Measurements from ENCODE around the gene WWOX. TPM values are rescaled to one million over a fixed set of nuclear protein-coding genes. Genes with fewer than 3 reads are reported as not detected.

Gene WWOX
- polyA plus RNA-seq, 6 donors from 2014 or later: 9.1 to 17.0 (median 12.5) TPM

DNA sequence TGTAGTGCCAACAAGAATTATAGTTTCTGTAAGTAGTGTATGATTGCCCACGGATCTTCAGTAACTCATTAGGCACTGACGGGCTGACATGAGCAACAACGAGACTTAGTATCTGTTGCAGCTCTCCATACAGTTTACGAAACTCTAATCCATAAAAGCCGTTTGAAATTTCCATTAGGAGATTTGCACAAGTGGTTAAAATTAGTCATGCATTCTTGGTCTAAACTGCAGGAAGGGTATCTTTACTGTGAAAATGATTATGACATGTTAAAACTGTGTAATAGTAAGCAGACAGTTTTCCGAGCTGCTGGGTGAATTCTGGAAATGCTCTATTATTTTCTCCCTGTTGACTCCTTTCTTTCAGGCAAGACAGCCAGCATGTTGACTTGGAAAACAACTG, 605.0 kb downstream of the WWOX start:
- no peaks in the 10 kb centered on the region for H3K27me3 Mint-ChIP-seq
- peaks cover 0 to 14% (median 6%) of the 10 kb centered on the region in 7 donors for H3K9me3 Mint-ChIP-seq
- ATAC-seq (ENCODE audit: low read depth in 2 of 2): no peak
- peaks cover 6 to 20% (median 11%) of the 10 kb centered on the region in 3 donors for H3K4me1 Mint-ChIP-seq
- H3K36me3 Mint-ChIP-seq: peaks cover 4 to 16% of the 10 kb centered on the region in 2 donors
- no peak overlapping the region for H3K27ac Mint-ChIP-seq
- H3K4me3 Mint-ChIP-seq: no peak overlapping the region
- DNase-seq: no peak

DNA sequence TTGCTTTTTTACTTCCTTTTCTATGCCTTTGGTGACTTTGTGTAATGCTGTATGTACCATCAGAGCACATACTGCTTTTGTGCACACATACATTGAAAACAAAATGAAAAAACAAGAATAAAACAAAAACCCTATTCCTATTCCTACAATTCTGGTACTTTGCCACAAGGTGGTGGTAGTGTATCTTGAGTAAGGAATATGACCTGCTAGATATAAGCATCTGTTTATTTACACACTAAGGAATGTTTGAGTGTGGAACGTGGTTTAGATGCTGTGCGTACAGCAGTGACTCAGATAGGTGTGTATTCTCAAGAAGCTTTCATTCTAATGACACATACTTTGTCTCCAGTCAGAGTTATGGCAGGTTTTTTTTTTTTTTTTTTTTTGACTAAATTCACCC, 606.2 kb downstream of the WWOX start:
- ATAC-seq (ENCODE audit: low read depth in 2 of 2): no peak
- peaks cover 4 to 16% of the 10 kb centered on the region in 2 donors for H3K36me3 Mint-ChIP-seq

DNA sequence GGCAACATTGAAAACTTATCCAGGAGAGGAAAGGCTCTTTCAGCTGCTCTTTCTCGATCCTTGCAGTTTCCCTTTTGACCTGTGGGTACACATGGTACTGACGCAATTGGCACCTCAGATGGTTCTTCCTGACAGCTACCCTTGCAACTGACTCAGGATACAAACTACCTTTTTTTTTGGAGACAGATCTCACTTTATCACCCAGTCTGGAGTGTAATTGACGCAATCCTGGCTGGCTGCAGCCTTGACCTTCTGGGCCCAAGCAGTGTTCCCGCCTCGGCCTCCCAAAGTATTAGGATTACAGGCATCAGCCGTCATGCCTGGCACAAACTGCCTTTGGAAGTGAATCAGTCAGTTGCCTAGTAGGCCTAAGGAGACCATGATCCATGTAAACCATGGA, 607.2 kb downstream of the WWOX start:
- peaks cover 4 to 16% of the 10 kb centered on the region in 2 donors for H3K36me3 Mint-ChIP-seq
- DNase-seq (no peak), ATAC-seq (ENCODE audit: low read depth in 2 of 2) (no peak)
- H3K27me3 Mint-ChIP-seq: no peaks in the 10 kb centered on the region
- peaks cover 0 to 14% (median 6%) of the 10 kb centered on the region in 7 donors for H3K9me3 Mint-ChIP-seq
- peaks cover 6 to 20% (median 11%) of the 10 kb centered on the region in 3 donors for H3K4me1 Mint-ChIP-seq
- no peak overlapping the region for H3K4me3 Mint-ChIP-seq
- peak overlapping the region in 1 of 6 donors; percentile 57 for H3K27ac Mint-ChIP-seq

More for the DNA sequence above, 606.2 kb downstream of the WWOX start:
- Mint-ChIP-seq H3K4me1 (peaks cover 6 to 20% (median 11%) of the 10 kb centered on the region in 3 donors), H3K9me3 (peaks cover 0 to 14% (median 6%) of the 10 kb centered on the region in 7 donors), H3K27ac (no peak overlapping the region), H3K4me3 (no peak overlapping the region), H3K27me3 (no peaks in the 10 kb centered on the region)
- DNase-seq: peak; percentile 9

DNA sequence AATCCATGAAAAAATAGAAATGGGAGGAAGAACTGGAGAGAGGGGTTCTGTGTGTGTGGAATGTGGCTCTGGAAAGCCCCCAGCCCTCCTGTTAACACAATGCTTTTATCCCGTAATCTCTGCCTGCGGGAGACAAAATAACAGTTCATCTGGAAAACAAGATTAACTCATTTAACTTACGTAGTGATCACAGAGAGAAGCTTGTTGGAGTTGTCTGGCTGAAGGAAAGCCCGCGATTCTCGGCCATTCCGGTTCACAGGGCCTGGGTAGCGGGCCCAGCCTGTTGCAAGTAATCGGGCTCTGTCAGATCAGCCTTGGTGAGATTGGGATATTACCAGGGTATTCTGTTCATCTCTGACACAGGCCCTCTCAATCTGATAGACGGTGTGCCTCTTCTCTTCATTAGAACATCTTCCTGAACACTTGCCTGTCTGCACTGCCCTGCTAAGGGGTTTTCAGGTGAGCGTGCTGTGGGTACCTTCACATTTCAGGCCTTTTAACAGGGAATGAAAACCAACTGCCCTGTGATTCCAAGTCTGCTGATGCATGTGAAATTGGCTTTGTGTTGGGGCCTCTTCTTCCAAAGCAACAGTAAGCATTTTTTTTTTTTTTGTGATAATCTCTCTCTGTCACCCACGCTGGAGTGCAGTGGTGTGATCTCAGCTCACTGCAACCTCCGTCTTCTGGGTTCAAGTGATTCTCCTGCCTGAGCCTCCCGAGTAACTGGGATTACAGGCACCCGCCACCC, 609.9 kb downstream of the WWOX start:
- Mint-ChIP-seq H3K4me1 (peaks cover 6 to 17% (median 11%) of the 10 kb centered on the region in 3 donors), H3K9me3 (peaks cover 0 to 14% (median 6%) of the 10 kb centered on the region in 7 donors)
- no peak for DNase-seq

DNA sequence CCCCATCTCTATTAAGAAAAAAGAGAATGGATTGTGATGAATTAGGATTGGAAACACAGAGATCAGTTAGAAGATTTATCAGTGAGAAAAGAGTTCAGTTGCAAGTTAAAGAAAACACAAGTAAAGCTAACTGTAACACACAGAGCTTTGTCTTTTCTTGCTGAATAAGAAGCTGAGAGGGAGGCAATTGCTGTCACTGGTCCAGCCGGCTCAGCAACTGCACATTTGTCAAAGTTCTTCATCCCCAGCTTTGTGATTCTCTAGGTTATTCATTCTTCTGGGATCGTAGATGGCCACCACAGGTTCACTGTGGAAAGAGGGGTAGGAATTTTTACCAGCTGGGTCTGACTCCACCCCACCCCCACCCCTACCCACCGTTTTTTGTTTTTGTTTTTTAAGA, 615.7 kb downstream of the WWOX start:
- H3K9me3 Mint-ChIP-seq: no peaks in the 10 kb centered on the region
- no peak overlapping the region for H3K4me3 Mint-ChIP-seq
- no peaks in the 10 kb centered on the region for H3K27me3 Mint-ChIP-seq
- H3K27ac Mint-ChIP-seq: no peak overlapping the region
- peaks cover 0 to 4% (median 2%) of the 10 kb centered on the region in 3 donors for H3K4me1 Mint-ChIP-seq
- DNase-seq (no peak), ATAC-seq (ENCODE audit: low read depth in 2 of 2) (no peak)
- H3K36me3 Mint-ChIP-seq: no peaks in the 10 kb centered on the region

More for the DNA sequence above, 609.9 kb downstream of the WWOX start:
- Mint-ChIP-seq H3K36me3 (peaks cover 4 to 16% of the 10 kb centered on the region in 2 donors), H3K4me3 (no peak overlapping the region), H3K27ac (peak overlapping the region in 4 of 6 donors; percentile 15 to 76 (median 50)), H3K27me3 (no peaks in the 10 kb centered on the region)
- no peak for ATAC-seq (ENCODE audit: low read depth in 2 of 2)

DNA sequence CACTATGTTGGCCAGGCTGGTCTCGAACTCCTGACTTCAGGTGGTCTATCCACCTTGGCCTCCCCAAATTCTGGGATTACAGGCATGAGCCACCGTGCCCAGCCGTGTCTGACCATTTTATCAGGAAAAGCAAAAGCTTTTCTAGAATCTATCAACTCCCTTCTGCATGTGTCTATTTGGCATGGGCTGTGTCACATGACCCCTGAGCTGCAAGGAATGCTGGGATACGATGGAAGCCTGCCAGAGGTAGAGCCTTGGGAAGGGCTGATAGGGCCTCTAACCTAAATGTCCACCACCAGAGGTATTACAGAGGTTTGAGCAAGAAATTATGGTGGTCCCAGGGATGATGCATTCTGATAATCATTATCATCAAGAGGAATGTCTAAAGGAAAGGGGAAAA, 616.2 kb downstream of the WWOX start:
- Mint-ChIP-seq H3K27me3 (no peaks in the 10 kb centered on the region), H3K36me3 (no peaks in the 10 kb centered on the region), H3K4me3 (no peak overlapping the region), H3K27ac (peak overlapping the region in 2 of 6 donors; percentile 34 to 47), H3K9me3 (no peaks in the 10 kb centered on the region), H3K4me1 (peaks cover 0 to 4% (median 2%) of the 10 kb centered on the region in 3 donors)
- no peak for ATAC-seq (ENCODE audit: low read depth in 2 of 2)
- no peak for DNase-seq

DNA sequence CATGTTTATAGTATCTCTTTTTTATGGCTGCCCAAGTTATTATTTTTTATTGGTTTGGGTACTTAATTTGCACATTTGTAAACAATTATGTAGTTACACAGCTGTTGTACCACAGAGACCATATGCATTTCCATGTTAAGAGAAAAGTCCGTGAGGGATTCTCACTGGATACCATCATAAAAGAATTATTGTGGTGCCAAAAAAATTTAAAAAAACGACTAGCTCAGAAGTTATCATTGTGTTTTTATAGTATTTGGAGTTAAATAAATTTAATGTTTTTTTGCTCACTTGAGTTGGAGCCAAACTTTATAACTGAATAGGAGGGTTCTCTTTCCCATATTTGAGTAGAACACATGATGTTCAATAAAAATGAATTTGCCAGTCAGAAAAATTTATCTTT, 618.7 kb downstream of the WWOX start:
- no peaks in the 10 kb centered on the region for H3K27me3 Mint-ChIP-seq

DNA sequence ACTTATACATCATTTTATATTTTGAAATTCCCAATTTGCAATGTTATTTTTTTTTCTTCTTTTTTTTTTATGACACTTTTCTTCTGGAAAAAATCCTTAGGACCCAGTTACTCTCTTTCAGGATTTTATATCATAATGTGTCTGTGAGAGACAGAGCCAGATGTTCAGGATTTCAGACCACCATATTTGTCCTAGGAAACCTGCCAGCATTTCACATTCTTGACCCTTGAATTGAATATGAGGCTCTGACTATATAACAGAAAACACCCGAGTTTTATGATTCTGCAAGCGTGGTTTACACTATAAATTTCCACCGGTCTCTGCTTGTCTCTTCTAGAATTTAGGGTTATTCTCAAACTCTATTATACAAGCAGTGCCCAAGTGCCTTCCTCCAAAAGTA, 621.0 kb downstream of the WWOX start:
- H3K4me1 Mint-ChIP-seq: peaks cover 0 to 7% (median 0%) of the 10 kb centered on the region in 3 donors
- no peak overlapping the region for H3K4me3 Mint-ChIP-seq

More for the DNA sequence above, 618.7 kb downstream of the WWOX start:
- no peak overlapping the region for H3K27ac Mint-ChIP-seq
- H3K36me3 Mint-ChIP-seq: no peaks in the 10 kb centered on the region
- no peak for DNase-seq
- no peak overlapping the region for H3K4me3 Mint-ChIP-seq
- peaks cover 0 to 5% (median 2%) of the 10 kb centered on the region in 3 donors for H3K4me1 Mint-ChIP-seq
- no peak for ATAC-seq (ENCODE audit: low read depth in 2 of 2)
- H3K9me3 Mint-ChIP-seq: no peaks in the 10 kb centered on the region

DNA sequence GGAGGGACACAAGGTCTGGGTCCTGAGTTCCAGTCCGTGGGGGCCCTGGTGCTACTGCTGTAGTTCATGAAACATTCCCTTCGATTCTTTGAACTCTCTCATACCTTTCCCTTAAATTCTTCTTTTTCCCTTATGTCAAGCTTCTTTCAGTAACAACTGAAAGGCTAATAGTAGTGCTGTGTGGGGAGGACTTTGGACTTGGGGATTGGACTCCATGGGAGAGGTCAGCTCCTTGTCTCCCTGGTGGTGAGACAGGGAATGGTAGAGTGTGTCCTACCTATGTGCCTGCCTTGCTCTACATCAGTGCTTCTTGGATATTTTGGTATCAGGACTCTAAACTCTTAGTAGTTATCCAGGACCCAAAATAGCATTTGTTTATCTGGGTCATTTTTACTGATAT, 628.1 kb downstream of the WWOX start:
- H3K9me3 Mint-ChIP-seq: peaks cover 0 to 7% (median 0%) of the 10 kb centered on the region in 7 donors
- peaks cover 25 to 29% (median 25%) of the 10 kb centered on the region in 3 donors for H3K4me1 Mint-ChIP-seq
- DNase-seq: no peak
- peaks cover 0 to 8% (median 0%) of the 10 kb centered on the region in 3 donors for H3K27me3 Mint-ChIP-seq
- no peak for ATAC-seq (ENCODE audit: low read depth in 2 of 2)
- H3K4me3 Mint-ChIP-seq: no peak overlapping the region
- peak overlapping the region in 2 of 6 donors; percentile 3 to 28 for H3K27ac Mint-ChIP-seq
- peaks cover 0 to 8% of the 10 kb centered on the region in 2 donors for H3K36me3 Mint-ChIP-seq

More for the DNA sequence above, 621.0 kb downstream of the WWOX start:
- ATAC-seq (ENCODE audit: low read depth in 2 of 2) (no peak), DNase-seq (no peak)
- H3K9me3 Mint-ChIP-seq: peaks cover 0 to under 1% (median 0%) of the 10 kb centered on the region in 7 donors
- H3K36me3 Mint-ChIP-seq: no peaks in the 10 kb centered on the region
- H3K27me3 Mint-ChIP-seq: no peaks in the 10 kb centered on the region
- no peak overlapping the region for H3K27ac Mint-ChIP-seq

DNA sequence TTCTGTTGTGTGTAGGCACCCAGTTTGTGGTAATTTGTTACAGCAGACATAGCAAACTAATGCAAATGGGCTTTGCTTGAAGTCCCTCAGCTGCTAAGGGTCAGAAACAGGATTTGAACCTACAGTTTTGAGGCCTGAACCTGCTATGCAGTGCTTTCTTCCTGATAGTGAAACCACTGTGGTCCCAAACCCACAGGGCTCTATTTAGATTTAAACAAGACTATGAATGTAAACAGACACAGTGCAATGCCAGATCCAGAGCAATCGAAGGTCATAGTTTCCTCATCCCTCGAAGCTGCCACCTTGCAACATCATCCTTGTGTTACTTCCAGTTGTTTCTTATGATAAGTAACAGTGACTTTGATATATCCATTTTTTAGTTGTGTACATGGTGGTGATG, 630.2 kb downstream of the WWOX start:
- DNase-seq (no peak), ATAC-seq (ENCODE audit: low read depth in 2 of 2) (no peak)
- H3K36me3 Mint-ChIP-seq: peaks cover 0 to 8% of the 10 kb centered on the region in 2 donors
- no peak overlapping the region for H3K27ac Mint-ChIP-seq
- H3K27me3 Mint-ChIP-seq: peaks cover 0 to 8% (median 0%) of the 10 kb centered on the region in 3 donors
- H3K4me3 Mint-ChIP-seq: peak overlapping the region in 1 of 8 donors; percentile 12
- H3K4me1 Mint-ChIP-seq: peaks cover 18 to 29% (median 25%) of the 10 kb centered on the region in 3 donors
- H3K9me3 Mint-ChIP-seq: peaks cover 0 to 7% (median 0%) of the 10 kb centered on the region in 7 donors

DNA sequence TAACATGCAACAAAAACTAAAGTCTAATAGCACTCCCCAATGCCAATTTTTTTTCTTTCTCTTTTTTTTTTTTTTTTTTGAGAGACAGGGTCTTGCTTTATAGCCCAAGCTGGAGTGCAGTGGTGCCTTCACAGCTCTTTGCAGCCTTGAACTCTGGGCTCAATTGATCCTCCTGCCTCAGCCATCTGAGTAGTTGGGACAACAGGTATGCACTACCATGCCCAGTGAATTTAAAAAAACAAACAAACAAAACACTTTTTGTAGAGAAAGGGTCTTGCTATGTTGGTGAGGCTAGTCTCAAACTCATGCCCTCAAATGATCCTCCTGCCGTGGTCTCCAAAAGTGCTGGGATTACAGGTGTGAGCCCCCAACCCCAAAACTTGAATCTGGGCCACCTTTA, 632.3 kb downstream of the WWOX start:
- Mint-ChIP-seq H3K27ac (no peak overlapping the region), H3K4me3 (no peak overlapping the region), H3K4me1 (peaks cover 13 to 20% (median 16%) of the 10 kb centered on the region in 3 donors), H3K27me3 (no peaks in the 10 kb centered on the region), H3K36me3 (no peaks in the 10 kb centered on the region), H3K9me3 (no peaks in the 10 kb centered on the region)
- no peak for ATAC-seq (ENCODE audit: low read depth in 2 of 2)
- DNase-seq: no peak

DNA sequence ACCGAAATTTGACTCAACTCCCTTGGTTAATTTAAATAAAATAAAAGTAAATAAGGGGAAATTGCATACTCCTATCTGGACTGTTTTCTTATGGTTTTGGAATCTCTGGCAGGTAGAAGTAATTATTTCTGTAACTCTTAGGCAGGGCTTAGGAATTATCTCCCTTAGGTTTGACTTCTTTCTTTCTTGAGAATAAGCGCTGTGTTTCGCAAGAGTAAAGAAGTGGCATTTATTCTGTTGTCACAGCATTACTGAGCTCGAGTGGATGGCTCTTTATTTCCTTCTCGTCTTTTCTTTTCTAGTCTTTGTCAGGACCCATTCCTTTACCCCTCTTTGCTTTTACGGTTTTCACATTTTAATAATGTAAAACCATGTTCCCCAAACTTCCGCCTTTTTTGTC, 633.2 kb downstream of the WWOX start:
- DNase-seq (no peak), ATAC-seq (ENCODE audit: low read depth in 2 of 2) (no peak)
- Mint-ChIP-seq H3K36me3 (no peaks in the 10 kb centered on the region), H3K4me3 (no peak overlapping the region), H3K27me3 (no peaks in the 10 kb centered on the region), H3K9me3 (no peaks in the 10 kb centered on the region), H3K4me1 (peaks cover 7 to 13% (median 8%) of the 10 kb centered on the region in 3 donors), H3K27ac (peak overlapping the region in 1 of 6 donors; percentile 68)

DNA sequence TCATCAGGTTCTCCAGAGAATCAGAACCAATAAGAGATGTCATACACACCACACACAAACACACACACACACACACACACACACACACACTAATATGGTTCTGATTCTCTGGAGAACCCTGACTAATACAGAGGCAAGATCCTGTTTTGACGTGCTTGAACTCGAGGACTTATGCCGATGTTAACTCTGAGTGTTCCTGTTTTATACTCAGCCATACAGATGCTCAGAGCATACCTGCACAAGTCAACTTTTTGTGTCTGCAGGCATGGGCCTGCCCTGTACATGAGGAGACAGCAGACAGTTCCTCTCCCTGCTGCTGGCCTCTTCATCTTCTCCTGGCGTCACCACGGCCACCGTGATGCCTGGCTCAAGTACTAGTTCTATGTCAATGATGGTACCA, 635.9 kb downstream of the WWOX start:
- H3K4me3 Mint-ChIP-seq: no peak overlapping the region
- H3K27me3 Mint-ChIP-seq: no peaks in the 10 kb centered on the region
- ATAC-seq (ENCODE audit: low read depth in 2 of 2) (no peak), DNase-seq (no peak)
- H3K4me1 Mint-ChIP-seq: peaks cover 0 to 7% (median 4%) of the 10 kb centered on the region in 3 donors
- peak overlapping the region in 1 of 6 donors; percentile 15 for H3K27ac Mint-ChIP-seq
- H3K36me3 Mint-ChIP-seq: no peaks in the 10 kb centered on the region
- no peaks in the 10 kb centered on the region for H3K9me3 Mint-ChIP-seq

DNA sequence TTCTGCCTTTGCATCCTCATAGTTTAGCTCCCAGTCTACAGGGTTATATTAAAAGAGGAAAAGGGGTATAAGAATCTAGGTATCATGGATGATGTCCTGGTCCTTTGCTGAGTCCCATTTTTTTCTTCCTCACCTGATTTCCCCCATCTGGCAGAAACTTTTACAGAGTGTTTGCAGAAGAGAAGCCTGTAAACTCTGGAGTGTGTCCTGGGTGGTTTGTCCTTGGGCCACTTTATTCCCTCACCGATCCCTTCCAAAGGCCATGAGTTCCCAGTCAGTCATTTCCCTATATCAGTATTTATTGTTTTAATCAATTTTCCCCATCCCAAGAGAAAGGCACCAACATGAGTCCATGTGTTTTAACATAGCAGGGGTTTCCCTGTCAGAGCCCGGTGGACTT, 638.2 kb downstream of the WWOX start:
- H3K4me3 Mint-ChIP-seq: no peak overlapping the region
- H3K4me1 Mint-ChIP-seq: peaks cover 7 to 18% (median 17%) of the 10 kb centered on the region in 3 donors
- ATAC-seq (ENCODE audit: low read depth in 2 of 2): no peak
- H3K27me3 Mint-ChIP-seq: no peaks in the 10 kb centered on the region
- DNase-seq: no peak
- H3K27ac Mint-ChIP-seq: peak overlapping the region in 1 of 6 donors; percentile 52
- no peaks in the 10 kb centered on the region for H3K36me3 Mint-ChIP-seq
- no peaks in the 10 kb centered on the region for H3K9me3 Mint-ChIP-seq

Measured in naive B cell (primary cell).